ENCODE data around the gene RTL10. TPM values are rescaled to one million over a fixed set of nuclear protein-coding genes. Genes with fewer than 3 reads are reported as not detected.

RTL10 gene
- total and polyA plus RNA-seq, 4 donors, result 11.0 to 18.7 (median 14.7) TPM

DNA sequence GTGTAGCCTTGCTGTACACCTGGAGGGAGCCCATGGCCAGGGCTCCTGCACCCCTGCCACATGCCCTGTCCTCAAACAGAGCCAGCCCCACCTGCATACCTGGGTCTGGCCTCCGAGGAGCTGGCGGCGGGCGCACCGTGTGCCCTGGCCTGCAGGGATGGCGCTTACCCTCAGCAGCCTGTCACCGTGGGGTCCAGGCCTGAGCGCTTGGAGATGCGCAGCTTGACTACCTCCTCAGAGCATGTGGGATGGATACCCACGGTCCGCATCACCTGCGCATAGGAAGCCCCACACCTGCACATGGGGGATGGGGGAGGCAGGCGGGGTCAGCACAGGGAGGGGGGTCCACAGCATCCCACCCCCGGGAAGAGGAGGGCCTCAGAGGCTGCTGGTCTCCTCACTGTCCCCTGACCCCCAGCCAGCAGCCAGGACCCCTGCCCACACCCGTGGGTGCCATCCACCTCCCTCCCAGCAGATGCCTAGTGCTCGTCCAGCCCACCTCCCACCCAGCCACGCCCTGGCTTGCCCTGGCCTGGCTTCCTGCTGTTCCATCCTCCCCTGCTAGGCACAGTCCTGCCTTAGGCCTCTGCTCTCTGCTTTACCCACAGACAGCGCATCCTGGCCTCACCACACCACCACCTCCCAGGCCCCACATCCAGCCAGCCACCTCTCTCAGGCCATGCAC lies 22.4 kb upstream of the RTL10 start:
- Histone ChIP-seq H3K4me3 (ENCODE audit: low read depth, low read length) (no peak overlapping the region), H3K9me3 (ENCODE audit: control insufficient read depth, insufficient read depth, low read length) (no peaks in the 10 kb centered on the region), H3K27ac (ENCODE audit: low read depth, low read length) (no peak overlapping the region), H3K4me1 (ENCODE audit: control insufficient read depth, insufficient read depth, low read length) (peaks cover 70% of the 10 kb centered on the region), H3K36me3 (ENCODE audit: control insufficient read depth, insufficient read depth, low read length) (peaks cover 77% of the 10 kb centered on the region), H3K27me3 (ENCODE audit: control insufficient read depth, insufficient read depth, low read length) (no peaks in the 10 kb centered on the region)
- WGBS (ENCODE audit: insufficient coverage), result 92% methylated on average over 14 of the region's 18 CpGs
- DNase-seq (ENCODE audit: low read depth in 4 of 6, low spot score in 6 of 6), result no peak

DNA sequence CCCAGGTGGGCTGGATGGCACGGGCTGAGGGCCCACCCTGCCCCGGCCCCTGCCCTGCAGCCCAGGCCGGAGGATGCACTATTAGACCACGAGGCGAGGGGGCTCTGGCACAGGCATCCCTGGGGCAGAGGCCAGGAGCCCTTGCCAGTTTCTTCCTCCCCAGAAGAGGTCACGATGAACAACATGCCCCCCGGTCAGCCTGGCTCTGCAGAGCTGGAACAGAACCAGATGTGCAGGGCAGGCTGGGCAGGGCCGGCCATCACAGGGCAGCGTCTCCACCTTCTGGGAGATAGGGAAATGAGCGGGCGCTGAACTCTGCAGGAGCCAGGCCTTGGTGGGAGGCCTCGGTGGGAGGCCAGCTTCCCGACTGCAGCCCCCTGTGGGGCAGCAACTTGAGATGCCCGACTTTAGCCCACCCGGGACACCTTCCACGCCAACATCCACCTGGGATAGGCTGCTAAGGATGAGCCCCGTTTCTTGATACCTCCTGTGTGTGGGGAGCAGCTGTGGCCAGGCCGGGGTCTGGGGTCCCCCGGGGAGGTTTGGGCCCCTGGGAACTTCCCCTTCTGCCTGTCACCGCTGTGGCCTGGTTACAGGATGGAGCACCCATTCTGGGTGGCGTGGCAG lies 21.8 kb upstream of the RTL10 start:
- H3K27me3 ChIP-seq (ENCODE audit: control insufficient read depth, insufficient read depth, low read length), result no peaks in the 10 kb centered on the region
- peaks cover 79% of the 10 kb centered on the region for H3K36me3 ChIP-seq (ENCODE audit: control insufficient read depth, insufficient read depth, low read length)
- no peak overlapping the region for H3K4me3 ChIP-seq (ENCODE audit: low read depth, low read length)
- H3K4me1 ChIP-seq (ENCODE audit: control insufficient read depth, insufficient read depth, low read length), result peaks cover 63% of the 10 kb centered on the region
- H3K9me3 ChIP-seq (ENCODE audit: control insufficient read depth, insufficient read depth, low read length), result no peaks in the 10 kb centered on the region
- H3K27ac ChIP-seq (ENCODE audit: low read depth, low read length), result no peak overlapping the region
- no peak for DNase-seq (ENCODE audit: low read depth in 4 of 6, low spot score in 6 of 6)
- 84% methylated on average over 18 of the region's 21 CpGs for WGBS (ENCODE audit: insufficient coverage)

DNA sequence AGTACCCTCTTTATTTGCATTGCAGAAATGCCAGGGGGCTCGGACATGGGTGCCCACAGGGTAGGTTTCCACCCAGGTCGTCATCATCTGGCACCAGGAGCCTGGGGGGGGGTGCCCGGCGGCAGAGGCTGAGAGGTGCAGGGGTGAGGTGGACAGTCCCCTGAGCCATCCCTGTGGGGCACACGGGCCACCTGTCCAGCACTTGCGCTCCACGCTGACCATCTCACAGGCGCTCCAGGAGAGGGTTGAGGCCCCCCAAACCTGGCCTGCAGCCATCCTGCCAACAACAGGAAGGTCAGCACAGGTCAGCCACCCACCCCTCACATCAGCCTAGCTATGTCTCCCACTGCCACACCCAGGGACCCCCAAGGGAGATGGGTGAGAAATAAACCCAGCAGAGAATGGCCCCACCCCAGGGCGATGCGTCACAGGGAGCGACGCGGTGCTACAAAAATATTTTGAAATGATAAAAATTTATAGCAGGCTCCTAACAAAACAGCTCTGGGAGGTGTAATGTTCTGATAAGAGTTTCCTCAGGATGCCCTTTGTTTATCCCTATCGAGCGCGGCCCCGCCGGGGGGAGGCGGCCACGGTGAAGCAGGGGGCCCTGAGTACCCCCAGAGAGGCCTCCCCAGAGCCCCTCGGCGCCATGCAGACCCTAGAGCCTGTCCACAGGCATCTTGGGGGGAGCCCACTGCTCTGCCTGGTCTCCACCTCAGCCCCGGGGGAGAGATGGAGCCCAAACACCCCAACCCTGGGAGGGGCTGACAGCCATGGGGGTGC lies 21.0 kb upstream of the RTL10 start:
- H3K4me1 ChIP-seq (ENCODE audit: control insufficient read depth, insufficient read depth, low read length), result peaks cover 56% of the 10 kb centered on the region
- H3K27me3 ChIP-seq (ENCODE audit: control insufficient read depth, insufficient read depth, low read length), result no peaks in the 10 kb centered on the region
- 89% methylated on average over 18 of the region's 23 CpGs for WGBS (ENCODE audit: insufficient coverage)
- peaks cover 85% of the 10 kb centered on the region for H3K36me3 ChIP-seq (ENCODE audit: control insufficient read depth, insufficient read depth, low read length)
- H3K9me3 ChIP-seq (ENCODE audit: control insufficient read depth, insufficient read depth, low read length), result no peaks in the 10 kb centered on the region
- H3K4me3 ChIP-seq (ENCODE audit: low read depth, low read length), result no peak overlapping the region
- no peak overlapping the region for H3K27ac ChIP-seq (ENCODE audit: low read depth, low read length)
- no peak for DNase-seq (ENCODE audit: low read depth in 4 of 6, low spot score in 6 of 6)

DNA sequence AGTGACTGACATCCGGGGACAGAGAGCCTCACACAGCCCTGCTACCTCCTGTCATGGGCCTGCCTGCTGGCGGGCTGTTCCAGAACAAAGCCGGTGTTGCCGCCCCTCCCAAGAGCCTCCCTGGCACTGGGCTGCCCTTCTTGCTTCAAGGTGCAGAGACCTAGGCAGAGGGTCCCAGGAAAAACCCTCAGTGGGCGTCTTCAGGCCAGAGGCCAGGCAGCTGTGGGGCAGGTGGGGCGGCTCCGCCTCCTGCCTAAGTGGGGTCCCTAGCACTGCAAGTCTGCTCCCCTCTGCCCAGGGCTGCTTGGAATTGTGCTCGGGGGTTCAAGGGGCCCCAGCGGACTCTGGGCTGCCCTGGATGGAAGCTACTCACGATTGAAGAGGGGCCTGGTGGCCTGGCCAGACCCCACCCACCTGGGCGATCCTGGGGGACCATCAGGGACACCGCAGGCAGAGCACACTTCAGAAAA lies 20.4 kb upstream of the RTL10 start:
- Histone ChIP-seq H3K27ac (ENCODE audit: low read depth, low read length) (no peak overlapping the region), H3K9me3 (ENCODE audit: control insufficient read depth, insufficient read depth, low read length) (no peaks in the 10 kb centered on the region), H3K4me3 (ENCODE audit: low read depth, low read length) (no peak overlapping the region), H3K36me3 (ENCODE audit: control insufficient read depth, insufficient read depth, low read length) (peaks cover 83% of the 10 kb centered on the region), H3K4me1 (ENCODE audit: control insufficient read depth, insufficient read depth, low read length) (peaks cover 56% of the 10 kb centered on the region), H3K27me3 (ENCODE audit: control insufficient read depth, insufficient read depth, low read length) (no peaks in the 10 kb centered on the region)
- 78% methylated on average over 12 of the region's 12 CpGs for WGBS (ENCODE audit: insufficient coverage)
- DNase-seq (ENCODE audit: low read depth in 4 of 6, low spot score in 6 of 6), result no peak

DNA sequence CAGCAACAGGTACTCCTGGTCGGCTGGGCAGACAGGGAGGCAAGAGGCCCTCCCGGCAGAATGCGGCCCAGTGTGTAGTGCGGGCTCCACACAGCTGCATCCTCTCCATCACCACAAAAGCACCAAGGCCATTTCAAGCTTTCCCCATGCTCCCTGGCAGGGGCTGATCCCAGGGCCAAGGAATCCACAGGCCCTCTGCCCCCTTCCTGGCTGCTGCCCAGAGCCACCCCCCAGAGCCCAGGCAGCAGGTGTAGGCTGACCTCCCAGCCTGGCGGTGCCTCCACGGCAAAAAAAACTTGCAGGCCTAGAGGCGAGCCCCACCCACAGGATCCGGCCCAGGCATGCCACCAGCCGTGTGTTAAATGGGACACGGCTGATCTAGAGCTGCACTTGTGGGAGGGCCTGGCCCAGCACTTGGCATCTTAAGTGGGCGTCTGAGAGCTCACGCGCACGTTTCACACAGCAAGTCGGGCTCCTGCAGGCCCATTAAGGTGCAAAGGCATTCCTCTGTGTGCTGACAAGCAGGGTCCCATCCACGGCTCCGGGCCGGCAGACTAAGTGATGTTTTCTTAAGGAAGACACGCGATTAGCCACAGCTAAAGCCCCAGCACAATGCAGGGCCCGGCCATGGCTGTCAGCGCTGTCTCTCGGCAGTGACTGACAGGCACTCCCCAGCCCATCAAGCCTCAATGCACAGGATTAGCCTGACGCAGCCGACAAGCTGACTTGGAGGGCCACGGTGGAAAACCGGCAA lies 19.8 kb upstream of the RTL10 start:
- peak in 2 of 6 donors; percentile 23 to 36 for DNase-seq (ENCODE audit: low read depth in 4 of 6, low spot score in 6 of 6)
- Histone ChIP-seq H3K4me1 (ENCODE audit: control insufficient read depth, insufficient read depth, low read length) (peaks cover 56% of the 10 kb centered on the region), H3K4me3 (ENCODE audit: low read depth, low read length) (no peak overlapping the region), H3K36me3 (ENCODE audit: control insufficient read depth, insufficient read depth, low read length) (peaks cover 76% of the 10 kb centered on the region), H3K27ac (ENCODE audit: low read depth, low read length) (no peak overlapping the region), H3K9me3 (ENCODE audit: control insufficient read depth, insufficient read depth, low read length) (no peaks in the 10 kb centered on the region), H3K27me3 (ENCODE audit: control insufficient read depth, insufficient read depth, low read length) (no peaks in the 10 kb centered on the region)
- WGBS (ENCODE audit: insufficient coverage), result 37% methylated on average over 27 of the region's 27 CpGs

DNA sequence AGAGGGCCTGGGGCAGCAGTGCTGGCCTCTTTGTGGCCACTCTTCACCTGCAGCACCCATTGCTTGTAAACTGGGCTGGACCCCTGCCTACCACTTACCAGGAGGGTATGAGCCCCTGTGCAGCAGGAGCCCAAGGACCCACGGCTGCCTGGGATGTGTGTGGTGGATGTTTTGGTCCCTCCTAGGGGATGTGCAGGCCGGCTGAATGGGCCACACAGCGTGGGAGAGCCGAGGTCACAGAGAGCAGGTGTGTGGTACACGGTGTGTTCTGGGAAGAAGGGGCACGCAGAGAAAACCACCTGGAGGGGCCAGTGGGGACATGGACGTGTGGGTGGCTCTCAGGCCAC lies 19.3 kb upstream of the RTL10 start:
- H3K27me3 ChIP-seq (ENCODE audit: control insufficient read depth, insufficient read depth, low read length), result no peaks in the 10 kb centered on the region
- no peak for DNase-seq (ENCODE audit: low read depth in 4 of 6, low spot score in 6 of 6)
- 78% methylated on average over 7 of the region's 7 CpGs for WGBS (ENCODE audit: insufficient coverage)
- H3K27ac ChIP-seq (ENCODE audit: low read depth, low read length), result no peak overlapping the region
- peaks cover 56% of the 10 kb centered on the region for H3K4me1 ChIP-seq (ENCODE audit: control insufficient read depth, insufficient read depth, low read length)
- no peaks in the 10 kb centered on the region for H3K9me3 ChIP-seq (ENCODE audit: control insufficient read depth, insufficient read depth, low read length)
- peaks cover 72% of the 10 kb centered on the region for H3K36me3 ChIP-seq (ENCODE audit: control insufficient read depth, insufficient read depth, low read length)
- H3K4me3 ChIP-seq (ENCODE audit: low read depth, low read length), result no peak overlapping the region

DNA sequence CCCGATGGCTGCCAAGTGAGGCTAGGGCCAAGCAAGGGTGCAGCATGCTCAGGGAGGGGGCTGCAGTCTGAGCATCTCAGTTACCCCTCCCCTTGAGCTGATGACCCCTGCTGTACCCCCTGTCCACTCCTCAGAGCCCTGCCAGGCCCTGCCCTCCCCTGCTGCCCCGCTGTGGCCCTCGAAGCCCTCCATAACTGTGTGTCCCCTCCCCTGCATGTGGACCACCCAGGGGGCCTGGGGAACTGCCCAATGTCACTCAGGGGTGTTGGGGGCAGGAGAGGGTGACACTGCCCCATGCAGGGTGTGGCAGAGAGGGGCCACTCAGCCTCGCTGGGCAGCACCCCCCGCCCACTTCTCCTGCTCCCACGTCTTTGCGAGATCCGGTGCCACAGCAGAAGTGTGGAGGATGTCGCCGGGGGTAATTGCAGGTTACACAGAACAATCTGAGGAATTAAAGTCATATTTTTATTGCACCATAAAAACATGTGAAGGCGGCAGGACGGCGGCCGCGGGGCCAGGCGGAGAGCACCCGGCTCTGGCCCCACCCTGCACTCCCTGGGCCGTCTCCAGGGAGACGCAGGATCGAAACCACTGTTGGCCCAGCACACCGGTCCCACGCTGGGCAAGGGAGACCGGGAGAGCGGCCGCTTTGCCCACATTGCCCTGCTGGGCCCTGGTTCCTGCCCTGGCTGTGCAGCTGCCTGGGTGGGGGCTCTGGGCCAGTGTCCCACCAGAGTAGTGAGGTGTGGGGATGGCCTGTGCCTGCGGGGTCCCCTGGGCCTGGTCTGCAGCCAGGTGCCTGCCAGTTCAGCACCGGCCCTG lies 18.7 kb upstream of the RTL10 start:
- peaks cover 56% of the 10 kb centered on the region for H3K4me1 ChIP-seq (ENCODE audit: control insufficient read depth, insufficient read depth, low read length)
- no peak for DNase-seq (ENCODE audit: low read depth in 4 of 6, low spot score in 6 of 6)

DNA sequence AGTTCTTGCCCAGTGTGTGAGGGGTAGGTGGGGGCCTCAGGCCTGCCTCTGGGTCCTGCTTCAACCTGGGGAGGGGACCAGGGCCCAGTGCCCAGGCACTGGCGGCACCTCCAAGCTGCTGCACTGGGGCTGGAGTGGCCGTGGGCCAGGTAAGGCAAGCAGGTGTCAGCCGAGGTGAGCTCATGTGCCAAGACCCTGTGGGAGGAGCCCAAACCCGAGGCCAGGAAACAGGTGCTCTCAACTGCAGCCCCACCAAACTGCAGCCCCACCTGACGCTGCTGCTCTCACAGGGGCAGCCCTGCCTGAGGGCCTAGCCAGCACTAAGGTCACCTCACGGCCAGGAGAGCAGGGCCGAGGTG lies 18.1 kb upstream of the RTL10 start:
- no peaks in the 10 kb centered on the region for H3K27me3 ChIP-seq (ENCODE audit: control insufficient read depth, insufficient read depth, low read length)
- no peaks in the 10 kb centered on the region for H3K9me3 ChIP-seq (ENCODE audit: control insufficient read depth, insufficient read depth, low read length)
- no peak overlapping the region for H3K4me3 ChIP-seq (ENCODE audit: low read depth, low read length)
- 82% methylated on average over 7 of the region's 7 CpGs for WGBS (ENCODE audit: insufficient coverage)
- no peak for DNase-seq (ENCODE audit: low read depth in 4 of 6, low spot score in 6 of 6)
- peaks cover 53% of the 10 kb centered on the region for H3K4me1 ChIP-seq (ENCODE audit: control insufficient read depth, insufficient read depth, low read length)
- no peak overlapping the region for H3K27ac ChIP-seq (ENCODE audit: low read depth, low read length)
- peaks cover 62% of the 10 kb centered on the region for H3K36me3 ChIP-seq (ENCODE audit: control insufficient read depth, insufficient read depth, low read length)

More for the DNA sequence above, 18.7 kb upstream of the RTL10 start:
- Histone ChIP-seq H3K9me3 (ENCODE audit: control insufficient read depth, insufficient read depth, low read length) (no peaks in the 10 kb centered on the region), H3K36me3 (ENCODE audit: control insufficient read depth, insufficient read depth, low read length) (peaks cover 67% of the 10 kb centered on the region), H3K4me3 (ENCODE audit: low read depth, low read length) (no peak overlapping the region), H3K27ac (ENCODE audit: low read depth, low read length) (no peak overlapping the region), H3K27me3 (ENCODE audit: control insufficient read depth, insufficient read depth, low read length) (no peaks in the 10 kb centered on the region)
- 66% methylated on average over 23 of the region's 27 CpGs for WGBS (ENCODE audit: insufficient coverage)

Data from spinal cord (tissue), 10 donors.